GDM1 (cell line): Measurements from ENCODE around the gene UACA.
"Not testable (repeated sequence)": the region's sequence is repeated elsewhere in the genome, so short reads cannot be mapped to it uniquely, and the experiment has no call there.

Experiments
- DNase-seq: peaks from one replicate; lab custom pipeline; 2025; lab: John Stamatoyannopoulos, UW

The UACA gene

DNA sequence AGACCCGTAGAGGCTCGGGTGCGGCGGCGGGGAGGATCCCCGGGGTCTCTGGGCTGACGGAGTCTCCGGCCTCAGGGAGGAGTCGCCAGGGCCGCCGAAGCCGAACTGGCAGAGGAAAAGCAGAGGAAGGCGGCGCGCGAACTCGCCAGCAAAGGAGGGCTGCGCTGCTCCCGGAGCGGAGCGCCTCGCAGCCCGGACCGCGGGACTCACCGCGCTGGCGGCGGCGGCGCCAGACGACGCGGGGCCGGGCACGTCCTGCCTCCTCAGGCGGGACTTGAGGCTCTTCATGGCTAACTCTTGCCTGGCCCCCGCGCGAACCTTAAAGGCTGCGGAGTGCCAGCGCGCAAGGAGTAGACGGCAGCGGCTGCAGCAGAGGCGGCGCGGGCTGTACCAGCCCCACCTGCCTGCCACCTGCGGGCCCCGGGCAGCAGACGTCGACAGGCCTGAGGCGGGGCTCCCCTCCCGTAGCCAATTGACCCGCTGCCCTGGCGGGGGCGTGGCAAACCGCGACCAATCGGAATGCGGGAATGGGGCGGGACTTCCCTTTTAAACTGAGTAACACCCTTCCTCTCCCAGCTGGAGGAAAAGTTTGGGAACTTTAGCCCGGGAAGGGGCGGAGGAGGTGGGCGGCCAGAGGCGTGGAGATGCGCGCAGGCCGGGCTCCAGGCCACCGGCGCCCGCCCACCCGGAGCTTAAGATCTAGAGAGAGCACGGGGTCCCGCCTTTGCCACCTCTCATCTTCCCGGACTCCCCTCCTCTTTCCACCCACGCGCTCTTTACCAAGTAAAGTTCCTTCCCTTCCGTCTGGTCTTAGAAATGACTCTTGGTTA is at the start of gene UACA:
TSS of gene UACA (minus strand) at position 439 of the 830 bp plus-strand sequence. CDS start at position 288, 151 bp downstream.
- DNase-seq = peak; percentile 85

DNA sequence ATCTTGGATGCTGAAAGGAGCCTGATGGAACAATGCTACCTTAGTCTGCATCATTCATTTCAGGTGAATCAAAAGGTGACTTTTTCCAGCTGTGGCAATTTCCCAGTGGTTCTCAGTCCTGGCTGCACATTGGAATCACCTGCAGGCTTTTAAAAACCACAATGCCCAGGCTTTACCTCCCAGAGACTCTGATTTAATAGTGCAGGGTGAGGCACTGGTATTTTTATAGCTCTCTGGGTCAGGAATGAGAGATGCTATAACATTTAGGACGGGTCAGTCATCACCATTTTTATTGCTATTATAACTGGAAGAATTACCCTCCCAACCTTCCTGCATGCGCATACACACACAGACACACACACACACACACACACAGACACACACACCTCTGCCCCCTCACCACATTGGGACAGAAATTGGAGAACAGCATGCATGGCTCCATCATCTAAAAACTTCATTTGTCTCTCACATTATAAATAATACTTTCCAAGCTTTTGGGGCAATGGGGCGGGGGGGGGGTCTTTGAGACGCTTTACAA is 49.5 kb upstream of the UACA start:
- no peak for DNase-seq

DNA sequence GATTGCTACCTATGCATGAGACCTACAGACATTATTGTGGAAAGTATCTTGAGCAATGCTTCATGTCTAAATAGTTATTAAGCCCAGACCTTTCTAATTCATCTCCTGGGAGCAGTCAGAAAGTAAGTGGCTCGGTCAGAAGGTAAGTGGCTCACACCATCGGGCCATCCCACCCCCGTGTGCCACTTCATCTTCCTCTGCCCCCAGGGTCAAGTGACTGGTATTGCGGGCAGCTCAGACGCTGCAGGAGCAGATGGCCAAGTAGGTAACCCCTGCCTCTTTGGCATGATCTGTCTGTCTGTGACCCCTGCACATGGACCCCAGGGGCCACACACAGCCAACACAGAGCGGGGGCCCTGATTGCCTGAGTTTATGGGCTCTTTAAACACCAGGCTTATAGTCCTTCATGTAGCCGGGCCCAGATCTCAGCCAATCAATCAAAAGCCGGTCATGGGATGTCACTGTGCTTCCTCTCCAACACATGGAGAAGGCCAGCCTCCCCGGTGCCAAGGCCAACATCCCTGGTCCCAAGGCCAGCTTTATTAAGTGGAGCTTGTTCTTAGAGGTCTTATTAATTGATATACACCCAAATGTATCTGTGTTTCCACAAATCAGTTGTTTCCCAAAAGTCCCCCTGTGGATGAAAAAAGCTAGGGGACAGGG is 47.7 kb upstream of the UACA start:
- DNase-seq = no peak

DNA sequence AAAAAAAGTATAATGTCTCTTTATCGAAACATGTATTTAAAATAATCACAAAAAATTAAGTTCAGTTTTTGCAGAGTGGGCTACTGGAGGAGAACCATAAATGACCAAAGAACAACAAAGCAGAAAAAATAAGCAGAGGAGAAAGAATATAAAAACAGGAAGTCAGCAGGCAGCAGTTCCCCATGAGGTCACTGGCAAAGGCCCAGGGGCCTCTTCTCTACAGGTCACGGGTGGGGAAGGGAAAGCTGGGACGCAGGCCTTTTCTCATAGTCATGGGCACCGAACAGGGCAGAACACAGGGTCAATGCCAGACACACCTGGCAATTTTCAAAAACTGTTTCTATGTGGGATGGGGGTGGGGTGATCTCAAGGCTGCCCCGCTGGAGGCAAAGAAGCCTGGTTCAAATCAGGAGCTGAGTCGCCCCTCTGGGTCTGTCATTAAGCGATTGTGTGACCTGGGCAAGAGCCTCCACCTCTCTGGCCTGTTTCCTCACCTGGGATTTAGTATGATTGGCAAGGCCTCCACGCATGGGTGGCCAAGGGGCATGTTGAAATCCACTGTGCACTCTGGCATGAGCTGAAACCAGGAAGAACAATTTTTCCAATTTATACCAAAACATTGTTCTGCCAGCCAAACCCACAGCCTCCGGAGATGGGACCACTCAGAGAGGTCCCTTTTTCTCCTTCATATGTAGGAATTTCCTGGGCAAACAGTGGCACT is 43.8 kb upstream of the UACA start:
- no peak for DNase-seq

DNA sequence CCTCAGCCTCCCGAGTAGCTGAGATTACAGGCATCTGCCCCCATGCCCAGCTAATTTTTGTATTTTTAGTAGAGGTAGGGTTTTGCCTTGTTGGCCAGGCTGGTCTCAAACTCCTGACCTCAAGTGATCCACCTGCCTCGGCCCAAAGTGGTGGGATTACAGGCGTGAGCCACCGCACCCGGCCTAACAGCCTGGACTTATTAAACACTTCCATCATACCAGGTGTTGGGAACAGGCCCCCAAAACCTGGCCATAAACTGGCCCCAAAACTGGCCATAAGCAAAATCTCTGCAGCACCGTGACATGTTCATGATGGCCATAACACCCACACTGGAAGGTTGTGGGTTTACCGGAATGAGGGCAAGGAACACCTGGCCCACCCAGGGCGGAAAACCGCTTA is 41.0 kb upstream of the UACA start:
- not testable (repeated sequence) for DNase-seq

GRCh38 chr15:70802629-70803028 is 39.3 kb upstream of the UACA start:
- DNase-seq = no peak

DNA sequence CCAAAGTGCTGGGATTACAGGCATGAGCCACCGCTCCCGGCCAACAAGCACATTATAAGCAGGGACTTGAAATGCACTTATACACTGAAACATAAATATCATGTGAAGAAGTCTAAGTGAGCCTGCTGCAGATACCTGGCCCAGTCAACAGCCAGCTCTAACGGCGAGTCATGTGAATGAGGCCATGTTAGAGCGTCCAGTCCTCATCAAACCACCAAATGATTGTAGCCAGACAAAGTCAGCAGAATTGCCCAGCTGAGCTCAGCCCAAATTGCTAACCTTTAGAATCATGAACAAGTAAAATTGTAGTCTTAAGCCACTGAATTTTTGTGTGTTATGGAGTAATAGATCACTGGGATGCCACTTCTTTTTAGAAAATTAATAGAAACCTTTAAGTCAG is 37.8 kb upstream of the UACA start:
- DNase-seq = no peak

GRCh38 chr15:70799667-70800450 is 36.5 kb upstream of the UACA start:
- no peak for DNase-seq

DNA sequence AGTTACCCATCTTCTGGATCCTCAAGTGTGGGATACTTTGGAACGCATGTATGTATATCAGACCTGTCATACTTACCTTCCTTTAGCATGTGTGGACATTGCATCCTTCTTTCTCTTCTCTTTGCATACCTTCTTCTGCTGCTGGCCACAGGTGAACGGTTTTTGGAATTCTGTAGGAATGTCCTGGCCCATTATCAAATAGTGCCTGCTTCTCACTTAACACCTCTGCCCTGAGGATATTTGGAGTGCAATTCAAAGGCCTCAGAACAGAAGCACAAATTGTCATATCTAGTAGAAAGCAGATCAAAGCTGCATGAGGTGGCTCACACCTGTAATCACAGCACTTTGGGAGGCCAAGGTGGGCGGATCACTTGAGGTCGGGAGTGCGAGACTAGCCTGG is 34.1 kb upstream of the UACA start:
- no peak for DNase-seq

- no peak for DNase-seq
These were observed 33.4 kb upstream of the UACA start for GRCh38 chr15:70796516-70797310.

DNA sequence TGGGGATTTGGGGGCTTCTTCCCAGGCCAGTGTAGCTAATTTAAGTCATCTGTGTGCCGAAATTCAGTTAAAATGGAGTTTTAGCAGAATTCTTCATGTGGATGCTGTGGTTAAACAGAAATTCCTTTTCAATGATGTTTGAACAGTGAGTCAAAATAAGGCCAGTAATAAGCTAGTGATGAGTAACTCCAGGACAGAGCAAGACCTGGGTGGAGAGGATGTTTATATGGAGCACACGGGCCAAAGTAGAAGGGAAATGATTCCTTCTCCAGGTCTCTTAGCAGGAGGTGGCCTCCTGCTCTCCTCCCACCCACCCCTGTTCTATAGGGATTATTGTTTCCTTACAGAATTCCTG is 31.9 kb upstream of the UACA start:
- DNase-seq = no peak

GRCh38 chr15:70794596-70795310 is 31.4 kb upstream of the UACA start:
- no peak for DNase-seq

DNA sequence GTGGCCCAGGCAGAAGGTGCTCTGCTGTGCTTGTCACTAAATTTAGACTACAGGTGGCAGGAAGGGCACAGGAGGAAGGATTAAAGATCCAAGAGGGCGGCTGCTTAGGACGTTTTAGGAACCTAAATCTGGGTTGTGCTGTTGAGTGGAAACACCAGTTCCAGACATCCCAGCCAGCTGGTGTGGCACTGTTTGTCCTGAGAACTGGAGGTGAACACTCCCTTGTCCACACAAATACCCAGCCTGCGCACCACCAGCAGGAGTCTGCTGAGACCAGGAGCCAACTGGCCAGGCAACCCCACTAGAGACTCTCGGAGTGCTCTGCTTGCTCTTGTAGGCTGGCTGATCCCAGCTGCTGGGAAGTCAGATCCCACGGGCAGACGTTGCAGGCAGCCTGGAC is 30.3 kb upstream of the UACA start:
- DNase-seq = no peak

GRCh38 chr15:70792171-70792573 is 28.8 kb upstream of the UACA start:
- no peak for DNase-seq

DNA sequence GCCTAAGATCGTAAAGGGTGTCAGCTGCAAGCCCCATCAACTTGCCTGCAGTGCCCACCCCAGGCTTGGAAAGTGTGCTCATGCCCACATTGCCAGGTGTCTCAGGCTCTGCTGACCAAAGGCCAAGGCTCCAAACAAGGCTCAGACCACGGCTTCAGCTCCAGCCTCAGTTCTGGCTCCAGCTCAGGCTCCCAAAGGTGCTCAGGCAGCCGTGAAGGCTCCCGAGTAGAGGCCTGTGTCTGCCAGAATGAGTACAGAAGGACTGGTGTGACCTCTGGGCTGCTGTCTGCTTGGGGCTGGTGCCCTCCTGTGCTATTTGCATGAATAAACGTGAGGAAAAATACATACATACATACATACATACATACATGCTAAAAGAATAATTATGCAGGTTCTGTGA is 27.9 kb upstream of the UACA start:
- no peak for DNase-seq

DNA sequence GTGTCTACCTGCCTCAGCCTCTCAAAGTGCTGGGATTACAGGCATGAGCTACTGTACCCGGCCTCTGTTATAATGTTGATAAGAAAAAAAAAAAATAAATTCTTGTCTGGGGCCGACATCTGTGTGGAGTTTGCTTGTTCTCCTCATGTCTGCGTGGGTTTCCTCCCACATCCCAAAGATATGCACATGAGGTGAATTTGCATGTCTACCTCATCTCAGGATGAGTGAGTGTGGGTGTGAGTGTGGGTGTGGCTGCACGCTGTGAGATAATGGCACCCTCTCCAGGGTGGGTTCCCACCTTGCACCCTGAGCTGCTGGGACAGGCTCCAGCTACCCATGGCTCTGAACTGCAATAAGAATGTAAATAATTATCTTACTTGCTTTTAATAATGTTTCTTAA is 25.9 kb upstream of the UACA start:
- DNase-seq = no peak

DNA sequence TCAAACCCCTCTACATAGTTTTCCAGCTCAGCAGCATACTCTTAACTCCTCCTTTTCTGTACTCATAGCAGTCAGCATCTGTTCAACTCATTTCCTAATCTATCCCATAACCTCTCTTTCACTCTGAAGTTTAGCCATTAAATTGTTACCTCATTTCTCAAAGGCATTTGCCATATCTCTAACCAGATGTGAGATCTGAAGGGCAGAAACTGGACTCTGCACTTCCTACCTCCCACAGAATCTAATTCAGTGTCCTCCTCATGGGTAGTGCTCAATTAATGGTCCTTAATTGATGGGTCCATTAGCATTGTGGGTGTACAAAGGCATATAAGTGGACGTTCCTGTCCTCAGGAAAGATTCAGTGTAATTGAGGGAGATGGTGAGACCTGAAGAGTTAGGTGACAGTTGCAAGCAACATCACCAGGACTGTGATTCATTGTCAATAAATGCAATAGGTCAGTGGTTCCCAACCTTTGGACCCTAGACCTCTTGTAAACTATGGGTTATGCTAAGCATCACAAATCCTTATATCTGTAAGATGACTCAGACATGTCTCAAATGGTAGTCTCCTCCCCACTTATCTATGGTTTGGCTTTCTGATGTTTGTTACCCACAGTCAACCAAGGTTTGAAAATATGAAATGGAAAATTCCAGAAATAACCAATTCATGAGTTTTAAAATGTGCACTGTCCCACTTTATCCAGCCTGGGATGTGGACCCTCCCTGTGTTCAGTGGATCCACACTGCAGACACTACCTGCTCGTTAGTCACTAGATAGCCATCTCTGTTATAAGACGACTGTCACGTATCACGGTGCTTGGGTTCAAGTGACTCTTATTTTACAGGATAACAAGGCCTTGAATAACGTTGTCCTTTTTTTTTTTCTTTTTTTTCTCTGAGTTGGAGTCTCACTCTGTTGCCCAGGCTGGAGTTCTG is 25.0 kb upstream of the UACA start:
- no peak for DNase-seq

GRCh38 chr15:70786996-70787395 is 23.6 kb upstream of the UACA start:
- DNase-seq = no peak

- no peak for DNase-seq
These were observed 20.3 kb upstream of the UACA start for GRCh38 chr15:70783610-70784022.
